OCI-LY1 (cell line): Measurements from ENCODE around the gene CLCNKB.

Experiments
- H2AFZ ChIP-seq: fragments of 200-600 bp; sonication (generic), shearing (Covaris generic); 2 replicates; pipeline ENCODE4 v1.6.0; 2014; ENCODE audit warnings: antibody characterized with exemption, mild to moderate bottlenecking, low read length
- H3F3A ChIP-seq: fragments of 200-600 bp; sonication (generic), shearing (Covaris generic); 2 replicates; pipeline ENCODE4 v1.6.0; 2014; ENCODE audit warnings: mild to moderate bottlenecking, antibody characterized with exemption, low read length, moderate library complexity; ENCODE audit not compliant: insufficient read depth
- H3K27ac ChIP-seq: fragments of 200-600 bp; sonication (generic); 2 replicates; pipeline ENCODE4 v1.5.1; 2014; ENCODE audit warnings: low read length, mixed run types, mild to moderate bottlenecking, low read depth; ENCODE audit not compliant: poor library complexity, severe bottlenecking
- H3K27me3 ChIP-seq: fragments of 200-600 bp; sonication (generic); 2 replicates; pipeline ENCODE4 v1.6.0; 2014; ENCODE audit warnings: antibody characterized with exemption, mild to moderate bottlenecking, low read length, moderate library complexity; ENCODE audit not compliant: insufficient read depth
- H3K36me3 ChIP-seq: fragments of 200-600 bp; sonication (generic); 2 replicates; pipeline ENCODE4 v1.6.1; 2014; ENCODE audit warnings: mild to moderate bottlenecking, antibody characterized with exemption, low read length, moderate library complexity, mixed read lengths; ENCODE audit not compliant: insufficient read depth
- H3K4me1 ChIP-seq: fragments of 200-600 bp; sonication (generic); 2 replicates; pipeline ENCODE4 v1.5.1; 2014; ENCODE audit warnings: mild to moderate bottlenecking, low read length, moderate library complexity; ENCODE audit not compliant: insufficient read depth, severe bottlenecking
- H3K4me2 ChIP-seq: fragments of 200-600 bp; sonication (generic), shearing (Covaris generic); 2 replicates; pipeline ENCODE4 v1.6.1; 2014; ENCODE audit warnings: low read length
- H3K4me3 ChIP-seq: fragments of 200-600 bp; sonication (generic); 2 replicates; pipeline ENCODE4 v1.5.1; 2014; ENCODE audit warnings: low read length, low read depth, mild to moderate bottlenecking, mixed read lengths; ENCODE audit not compliant: poor library complexity, severe bottlenecking
- H3K79me2 ChIP-seq: fragments of 200-600 bp; shearing (Covaris generic); 2 replicates; pipeline ENCODE4 v1.6.1; 2016; ENCODE audit warnings: mixed run types, low read length, mixed read lengths; ENCODE audit not compliant: insufficient read depth
- H3K9ac ChIP-seq: fragments of 200-600 bp; sonication (generic), shearing (Covaris generic); 2 replicates; pipeline ENCODE4 v1.6.1; 2014; ENCODE audit warnings: mild to moderate bottlenecking, low read length, mixed read lengths
- H3K9me2 ChIP-seq: fragments of 200-600 bp; sonication (generic), shearing (Covaris generic); 2 replicates; pipeline ENCODE4 v1.6.1; 2014; ENCODE audit warnings: low read depth, mild to moderate bottlenecking, low read length, mixed read lengths
- H3K9me3 ChIP-seq: fragments of 200-600 bp; shearing (Covaris generic); 2 replicates; pipeline ENCODE4 v1.6.1; 2014; ENCODE audit warnings: low read length, mixed read lengths
- H4K20me1 ChIP-seq: fragments of 200-600 bp; sonication (generic), shearing (Covaris generic); 2 replicates; pipeline ENCODE4 v1.6.0; 2016; ENCODE audit warnings: mild to moderate bottlenecking, low read length; ENCODE audit not compliant: insufficient read depth
- EZH2 ChIP-seq: fragments of 200-600 bp; sonication (generic), shearing (Covaris generic); IDR thresholded peaks from 2 replicates; pipeline ENCODE4 v1.8.0; 2017; ENCODE audit warnings: borderline replicate concordance, mixed run types, mild to moderate bottlenecking, antibody characterized with exemption, low read length, moderate library complexity, mixed read lengths
- TF ChIP-seq, protein P1 (sequence below): fragments of 200-600 bp; sonication (generic), shearing (Covaris generic); IDR thresholded peaks from 2 replicates; pipeline ENCODE4 v1.5.1; 2017; ENCODE audit warnings: mild to moderate bottlenecking, antibody characterized with exemption, low read length, moderate library complexity, mixed read lengths

CLCNKB gene

DNA sequence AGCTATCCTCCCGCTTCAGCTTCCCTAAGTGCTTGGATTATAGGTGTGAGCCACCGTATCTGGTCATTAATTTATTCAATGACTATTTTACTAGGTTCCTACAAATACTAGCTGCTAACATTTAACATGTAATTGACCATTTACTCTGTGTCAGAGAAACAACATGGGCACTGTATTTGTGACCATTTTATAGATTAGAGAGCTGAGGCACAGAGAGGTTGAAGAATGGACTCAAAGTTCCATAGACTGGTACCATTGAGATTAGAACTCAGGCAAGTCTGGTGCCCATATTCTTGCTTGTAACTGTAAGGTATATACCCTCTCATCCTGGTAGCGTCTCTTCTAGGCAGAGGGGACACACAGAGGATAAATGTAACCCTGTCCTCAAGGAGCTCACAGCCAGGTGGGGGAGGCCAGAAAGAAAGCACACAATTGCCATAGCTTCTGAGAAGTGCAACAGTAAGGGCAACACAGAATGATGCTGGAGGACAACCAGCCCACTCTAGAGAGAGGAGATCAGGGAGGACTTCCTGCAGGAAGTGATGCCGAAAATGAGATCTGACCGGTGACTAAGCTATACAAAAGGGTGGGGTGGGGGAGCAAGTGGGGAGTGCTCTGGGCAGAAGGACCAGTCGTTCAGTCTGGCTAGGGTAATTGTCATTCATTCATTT, 35.8 kb upstream of the CLCNKB start:
- H3K79me2 ChIP-seq, result no peaks in the 10 kb centered on the region
- H3K9me2 ChIP-seq, result no peaks in the 10 kb centered on the region
- H3K9me3 ChIP-seq, result no peaks in the 10 kb centered on the region
- H3K4me2 ChIP-seq, result no peak overlapping the region
- H3K9ac ChIP-seq, result no peak overlapping the region
- H2AFZ ChIP-seq, result no peak overlapping the region
- H3K4me1 ChIP-seq, result peaks cover 5% of the 10 kb centered on the region
- TF ChIP-seq, protein P1, sequence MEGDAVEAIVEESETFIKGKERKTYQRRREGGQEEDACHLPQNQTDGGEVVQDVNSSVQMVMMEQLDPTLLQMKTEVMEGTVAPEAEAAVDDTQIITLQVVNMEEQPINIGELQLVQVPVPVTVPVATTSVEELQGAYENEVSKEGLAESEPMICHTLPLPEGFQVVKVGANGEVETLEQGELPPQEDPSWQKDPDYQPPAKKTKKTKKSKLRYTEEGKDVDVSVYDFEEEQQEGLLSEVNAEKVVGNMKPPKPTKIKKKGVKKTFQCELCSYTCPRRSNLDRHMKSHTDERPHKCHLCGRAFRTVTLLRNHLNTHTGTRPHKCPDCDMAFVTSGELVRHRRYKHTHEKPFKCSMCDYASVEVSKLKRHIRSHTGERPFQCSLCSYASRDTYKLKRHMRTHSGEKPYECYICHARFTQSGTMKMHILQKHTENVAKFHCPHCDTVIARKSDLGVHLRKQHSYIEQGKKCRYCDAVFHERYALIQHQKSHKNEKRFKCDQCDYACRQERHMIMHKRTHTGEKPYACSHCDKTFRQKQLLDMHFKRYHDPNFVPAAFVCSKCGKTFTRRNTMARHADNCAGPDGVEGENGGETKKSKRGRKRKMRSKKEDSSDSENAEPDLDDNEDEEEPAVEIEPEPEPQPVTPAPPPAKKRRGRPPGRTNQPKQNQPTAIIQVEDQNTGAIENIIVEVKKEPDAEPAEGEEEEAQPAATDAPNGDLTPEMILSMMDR, result no peak
- no peak for TF ChIP-seq EZH2
- H4K20me1 ChIP-seq, result no peaks in the 10 kb centered on the region
- no peaks in the 10 kb centered on the region for H3F3A ChIP-seq
- H3K27ac ChIP-seq, result no peak overlapping the region
- no peaks in the 10 kb centered on the region for H3K27me3 ChIP-seq
- no peak overlapping the region for H3K4me3 ChIP-seq
- H3K36me3 ChIP-seq, result no peaks in the 10 kb centered on the region

DNA sequence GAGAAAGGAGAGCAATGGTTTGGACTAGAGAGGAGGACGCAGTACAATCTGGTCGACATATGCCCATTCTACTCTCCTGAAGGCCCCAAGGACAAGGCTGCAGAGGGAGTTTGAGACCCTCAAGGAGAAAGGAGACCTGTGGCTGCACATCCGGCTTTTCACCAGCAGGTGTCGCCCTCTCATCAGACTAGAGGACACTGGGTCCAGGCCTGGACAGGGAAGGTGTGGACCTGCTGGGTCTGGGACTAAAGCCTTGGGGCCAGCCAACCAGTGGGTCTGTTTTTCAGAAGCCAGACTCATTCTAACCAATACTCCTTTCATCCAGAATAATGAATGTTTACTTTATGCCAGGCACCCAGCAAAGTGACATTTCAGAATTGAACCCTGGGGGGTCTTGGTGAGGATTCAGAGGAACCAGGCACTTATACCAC, 34.5 kb upstream of the CLCNKB start:
- Histone ChIP-seq H4K20me1 (no peaks in the 10 kb centered on the region), H3K9me3 (no peaks in the 10 kb centered on the region), H3K27me3 (no peaks in the 10 kb centered on the region; the same call in 1 of the 2 replicates), H3K9ac (no peak overlapping the region), H2AFZ (no peak overlapping the region), H3K4me1 (peaks cover 14% of the 10 kb centered on the region), H3K27ac (no peak overlapping the region), H3K36me3 (no peaks in the 10 kb centered on the region), H3K9me2 (no peaks in the 10 kb centered on the region), H3K4me3 (no peak overlapping the region), H3K4me2 (no peak overlapping the region), H3K79me2 (no peaks in the 10 kb centered on the region), H3F3A (no peaks in the 10 kb centered on the region)
- TF ChIP-seq, protein P1, result peak; percentile 98
- TF ChIP-seq EZH2, result no peak

DNA sequence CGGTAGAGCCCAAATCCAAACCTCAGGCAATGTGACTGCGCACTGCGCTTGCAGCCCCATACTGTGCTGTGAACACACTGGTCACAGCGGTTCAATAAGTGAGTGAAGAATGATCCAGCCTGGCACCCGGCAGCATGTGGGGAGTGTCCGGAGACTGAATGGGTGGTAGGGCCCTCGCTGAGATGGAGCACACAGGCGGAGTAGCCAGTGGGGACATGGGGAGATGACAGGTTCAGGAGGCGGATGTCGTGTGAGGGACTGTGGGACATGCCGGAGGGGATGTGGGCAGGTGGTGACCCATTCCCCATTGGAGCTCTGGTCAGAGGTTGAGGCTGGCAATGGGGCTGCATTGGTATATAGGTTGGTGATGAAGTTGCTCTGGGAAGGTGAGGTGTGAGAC, 33.9 kb upstream of the CLCNKB start:
- Histone ChIP-seq H3K27me3 (no peaks in the 10 kb centered on the region; the same call in 1 of the 2 replicates), H3K27ac (no peak overlapping the region), H3K4me3 (no peak overlapping the region), H3K9me3 (no peaks in the 10 kb centered on the region), H2AFZ (no peak overlapping the region), H3F3A (no peaks in the 10 kb centered on the region), H3K9ac (no peak overlapping the region), H3K9me2 (no peaks in the 10 kb centered on the region), H4K20me1 (no peaks in the 10 kb centered on the region), H3K79me2 (no peaks in the 10 kb centered on the region), H3K4me2 (no peak overlapping the region), H3K36me3 (no peaks in the 10 kb centered on the region), H3K4me1 (peaks cover 17% of the 10 kb centered on the region)
- no peak for TF ChIP-seq EZH2
- TF ChIP-seq, protein P1, result no peak
